ENCODE data around the gene NUFIP1. TPM values are rescaled to one million over a fixed set of nuclear protein-coding genes. Genes with fewer than 3 reads are reported as not detected.
A peak's percentile ranks its signal among the peaks of the same experiment; 100 is the strongest.
"Not testable (repeated sequence)": the region's sequence is repeated elsewhere in the genome, so short reads cannot be mapped to it uniquely, and the experiment has no call there.

Gene NUFIP1
- polyA plus RNA-seq: 6.3 TPM

GRCh38 chr13:44989071-44989889 is at the start of gene NUFIP1, which contains the start of gene GPALPP1:
Gene NUFIP1 (minus strand): TSS chr13:44989471. CDS start chr13:44989436, 35 bp downstream.
Gene GPALPP1 (plus strand): TSS chr13:44989538. CDS start chr13:44989655, 117 bp downstream.
- H3K27me3 Mint-ChIP-seq: no peaks in the 10 kb centered on the region
- H3K4me1 Mint-ChIP-seq: peaks cover 24 to 54% (median 36%) of the 10 kb centered on the region in 3 donors
- peak within 1 kb of the TSS; percentile 99 to 100 (median 100) for H3K4me3 Mint-ChIP-seq
- H3K9me3 Mint-ChIP-seq: no peaks in the 10 kb centered on the region
- peaks cover 5% of the 10 kb centered on the region for H3K36me3 Mint-ChIP-seq
- H3K27ac Mint-ChIP-seq: peak within 1 kb of the TSS; percentile 97 to 100 (median 99)

GRCh38 chr13:45036206-45036605 is 46.9 kb upstream of the NUFIP1 start:
- peaks cover 5% of the 10 kb centered on the region for H3K36me3 Mint-ChIP-seq
- no peaks in the 10 kb centered on the region for H3K9me3 Mint-ChIP-seq
- H3K27ac Mint-ChIP-seq: no peak overlapping the region
- peaks cover 0 to 2% (median 0%) of the 10 kb centered on the region in 3 donors for H3K4me1 Mint-ChIP-seq
- no peaks in the 10 kb centered on the region for H3K27me3 Mint-ChIP-seq
- H3K4me3 Mint-ChIP-seq: no peak overlapping the region

GRCh38 chr13:45034342-45034741 is 45.1 kb upstream of the NUFIP1 start:
- Mint-ChIP-seq H3K27me3 (no peaks in the 10 kb centered on the region), H3K36me3 (peaks cover 5% of the 10 kb centered on the region), H3K4me1 (peaks cover 0 to 2% (median 0%) of the 10 kb centered on the region in 3 donors), H3K4me3 (no peak overlapping the region), H3K9me3 (no peaks in the 10 kb centered on the region), H3K27ac (peak overlapping the region in 1 of 3 donors; percentile 34)

GRCh38 chr13:45024847-45025246 is 35.6 kb upstream of the NUFIP1 start:
- no peaks in the 10 kb centered on the region for H3K4me1 Mint-ChIP-seq
- H3K27ac Mint-ChIP-seq: no peak overlapping the region
- H3K9me3 Mint-ChIP-seq: no peaks in the 10 kb centered on the region
- H3K36me3 Mint-ChIP-seq: peaks cover 6% of the 10 kb centered on the region
- no peaks in the 10 kb centered on the region for H3K27me3 Mint-ChIP-seq
- H3K4me3 Mint-ChIP-seq: no peak overlapping the region

- H3K27ac Mint-ChIP-seq: no peak overlapping the region
- peaks cover under 1% of the 10 kb centered on the region for H3K36me3 Mint-ChIP-seq
- H3K4me3 Mint-ChIP-seq: no peak overlapping the region
Observed at GRCh38 chr13:45021250-45021649, 32.0 kb upstream of the NUFIP1 start.

GRCh38 chr13:45019981-45020380 is 30.7 kb upstream of the NUFIP1 start:
- H3K36me3 Mint-ChIP-seq, H3K9me3 Mint-ChIP-seq, H3K27ac Mint-ChIP-seq, H3K4me1 Mint-ChIP-seq, H3K27me3 Mint-ChIP-seq, H3K4me3 Mint-ChIP-seq: not testable (repeated sequence)

More at GRCh38 chr13:45021250-45021649, 32.0 kb upstream of the NUFIP1 start:
- Mint-ChIP-seq H3K9me3 (no peaks in the 10 kb centered on the region), H3K27me3 (no peaks in the 10 kb centered on the region), H3K4me1 (no peaks in the 10 kb centered on the region)

GRCh38 chr13:45016792-45017425 is 27.6 kb upstream of the NUFIP1 start:
- no peak overlapping the region for H3K4me3 Mint-ChIP-seq
- no peaks in the 10 kb centered on the region for H3K27me3 Mint-ChIP-seq
- no peaks in the 10 kb centered on the region for H3K9me3 Mint-ChIP-seq
- H3K27ac Mint-ChIP-seq: peak overlapping the region in 1 of 3 donors; percentile 16
- H3K36me3 Mint-ChIP-seq: peaks cover 7% of the 10 kb centered on the region
- H3K4me1 Mint-ChIP-seq: no peaks in the 10 kb centered on the region

- Mint-ChIP-seq H3K27ac (no peak overlapping the region), H3K9me3 (no peaks in the 10 kb centered on the region), H3K27me3 (no peaks in the 10 kb centered on the region), H3K4me1 (no peaks in the 10 kb centered on the region), H3K4me3 (peak overlapping the region in 1 of 4 donors; percentile 7), H3K36me3 (peaks cover 7% of the 10 kb centered on the region)
Observed at GRCh38 chr13:45015300-45015699, 26.0 kb upstream of the NUFIP1 start.

GRCh38 chr13:45011198-45011597 is 21.9 kb upstream of the NUFIP1 start:
- Mint-ChIP-seq H3K9me3 (no peaks in the 10 kb centered on the region), H3K4me1 (no peaks in the 10 kb centered on the region), H3K4me3 (no peak overlapping the region), H3K27me3 (no peaks in the 10 kb centered on the region), H3K27ac (no peak overlapping the region), H3K36me3 (peaks cover 12% of the 10 kb centered on the region)

GRCh38 chr13:45007823-45008222 is 18.6 kb upstream of the NUFIP1 start:
- H3K27me3 Mint-ChIP-seq: no peaks in the 10 kb centered on the region
- no peaks in the 10 kb centered on the region for H3K4me1 Mint-ChIP-seq
- H3K27ac Mint-ChIP-seq: no peak overlapping the region
- H3K9me3 Mint-ChIP-seq: no peaks in the 10 kb centered on the region
- H3K4me3 Mint-ChIP-seq: no peak overlapping the region
- H3K36me3 Mint-ChIP-seq: peaks cover 5% of the 10 kb centered on the region

- no peaks in the 10 kb centered on the region for H3K27me3 Mint-ChIP-seq
- peaks cover 5% of the 10 kb centered on the region for H3K36me3 Mint-ChIP-seq
- H3K9me3 Mint-ChIP-seq: no peaks in the 10 kb centered on the region
- no peak overlapping the region for H3K4me3 Mint-ChIP-seq
- H3K27ac Mint-ChIP-seq: no peak overlapping the region
- no peaks in the 10 kb centered on the region for H3K4me1 Mint-ChIP-seq
Observed at GRCh38 chr13:45007225-45007624, 18.0 kb upstream of the NUFIP1 start.

- no peaks in the 10 kb centered on the region for H3K27me3 Mint-ChIP-seq
- no peak overlapping the region for H3K27ac Mint-ChIP-seq
- no peak overlapping the region for H3K4me3 Mint-ChIP-seq
- H3K9me3 Mint-ChIP-seq: no peaks in the 10 kb centered on the region
- peaks cover 15% of the 10 kb centered on the region for H3K36me3 Mint-ChIP-seq
- H3K4me1 Mint-ChIP-seq: peaks cover 0 to 1% (median 0%) of the 10 kb centered on the region in 3 donors
Observed at GRCh38 chr13:45004096-45004495, 14.8 kb upstream of the NUFIP1 start.

- H3K27me3 Mint-ChIP-seq: no peaks in the 10 kb centered on the region
- peaks cover under 1 to 2% (median 1%) of the 10 kb centered on the region in 3 donors for H3K4me1 Mint-ChIP-seq
- peaks cover 15% of the 10 kb centered on the region for H3K36me3 Mint-ChIP-seq
- H3K9me3 Mint-ChIP-seq: no peaks in the 10 kb centered on the region
- no peak overlapping the region for H3K27ac Mint-ChIP-seq
- no peak overlapping the region for H3K4me3 Mint-ChIP-seq
Observed at GRCh38 chr13:45003417-45003816, 14.1 kb upstream of the NUFIP1 start.

GRCh38 chr13:44989941-44990340 is 670 bp upstream of the NUFIP1 start:
- H3K27me3 Mint-ChIP-seq: no peaks in the 10 kb centered on the region
- peaks cover 26 to 54% (median 38%) of the 10 kb centered on the region in 3 donors for H3K4me1 Mint-ChIP-seq

GRCh38 chr13:44978328-44978727 is 10.9 kb downstream of the NUFIP1 start:
- Mint-ChIP-seq H3K9me3 (no peaks in the 10 kb centered on the region), H3K27me3 (no peaks in the 10 kb centered on the region), H3K4me1 (peaks cover 0 to 4% (median 1%) of the 10 kb centered on the region in 3 donors), H3K4me3 (no peak overlapping the region), H3K36me3 (no peaks in the 10 kb centered on the region), H3K27ac (peak overlapping the region in 1 of 3 donors; percentile 46)

More at GRCh38 chr13:44989941-44990340, 670 bp upstream of the NUFIP1 start:
- peaks cover 7% of the 10 kb centered on the region for H3K36me3 Mint-ChIP-seq
- no peaks in the 10 kb centered on the region for H3K9me3 Mint-ChIP-seq
- H3K27ac Mint-ChIP-seq: peak overlapping the region; percentile 97 to 100 (median 99)
- H3K4me3 Mint-ChIP-seq: peak overlapping the region; percentile 99 to 100 (median 100)
